GM19351 (cell line): ENCODE data around the gene KCNK3.
"Not testable (repeated sequence)": the region's sequence is repeated elsewhere in the genome, so short reads cannot be mapped to it uniquely, and the experiment has no call there.

Experiments used
- ATAC-seq: cut with Tn5 transposase; IDR thresholded peaks from one replicate; pipeline ENCODE4 v1.9.1; 2021; ENCODE audit warnings: mild to moderate bottlenecking, moderate library complexity; ENCODE audit not compliant: unreplicated experiment

KCNK3 gene

DNA sequence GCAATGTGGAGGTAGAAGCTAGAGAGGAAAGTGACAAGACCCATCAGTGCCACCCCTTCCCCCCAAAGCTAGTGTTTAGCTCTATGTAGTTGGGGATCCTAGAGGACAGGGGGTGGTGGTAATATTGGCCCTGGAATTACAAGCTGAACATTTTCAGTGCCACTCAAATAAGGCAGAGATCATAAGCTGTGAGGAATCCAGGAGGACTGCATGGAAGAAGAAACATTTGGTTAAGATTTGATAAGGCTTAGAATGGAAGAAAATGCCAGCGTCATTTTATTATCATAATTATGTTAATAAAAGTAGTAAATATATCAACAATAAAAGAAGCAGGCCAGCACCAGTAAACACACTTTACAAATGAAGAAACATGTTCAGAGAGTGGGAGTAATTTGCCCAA lies 33.7 kb downstream of the KCNK3 start:
- ATAC-seq: no peak

DNA sequence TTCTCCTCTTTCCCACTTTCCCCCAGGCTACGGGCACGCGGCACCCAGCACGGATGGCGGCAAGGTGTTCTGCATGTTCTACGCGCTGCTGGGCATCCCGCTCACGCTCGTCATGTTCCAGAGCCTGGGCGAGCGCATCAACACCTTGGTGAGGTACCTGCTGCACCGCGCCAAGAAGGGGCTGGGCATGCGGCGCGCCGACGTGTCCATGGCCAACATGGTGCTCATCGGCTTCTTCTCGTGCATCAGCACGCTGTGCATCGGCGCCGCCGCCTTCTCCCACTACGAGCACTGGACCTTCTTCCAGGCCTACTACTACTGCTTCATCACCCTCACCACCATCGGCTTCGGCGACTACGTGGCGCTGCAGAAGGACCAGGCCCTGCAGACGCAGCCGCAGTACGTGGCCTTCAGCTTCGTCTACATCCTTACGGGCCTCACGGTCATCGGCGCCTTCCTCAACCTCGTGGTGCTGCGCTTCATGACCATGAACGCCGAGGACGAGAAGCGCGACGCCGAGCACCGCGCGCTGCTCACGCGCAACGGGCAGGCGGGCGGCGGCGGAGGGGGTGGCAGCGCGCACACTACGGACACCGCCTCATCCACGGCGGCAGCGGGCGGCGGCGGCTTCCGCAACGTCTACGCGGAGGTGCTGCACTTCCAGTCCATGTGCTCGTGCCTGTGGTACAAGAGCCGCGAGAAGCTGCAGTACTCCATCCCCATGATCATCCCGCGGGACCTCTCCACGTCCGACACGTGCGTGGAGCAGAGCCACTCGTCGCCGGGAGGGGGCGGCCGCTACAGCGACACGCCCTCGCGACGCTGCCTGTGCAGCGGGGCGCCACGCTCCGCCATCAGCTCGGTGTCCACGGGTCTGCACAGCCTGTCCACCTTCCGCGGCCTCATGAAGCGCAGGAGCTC lies 35.4 kb downstream of the KCNK3 start:
- no peak for ATAC-seq

GRCh38 chr2:26729311-26729710 lies 36.8 kb downstream of the KCNK3 start:
- no peak for ATAC-seq

- ATAC-seq: no peak
Observed at GRCh38 chr2:26730549-26731344, 38.2 kb downstream of the KCNK3 start.

- no peak for ATAC-seq
Observed at GRCh38 chr2:26731714-26732113, 39.2 kb downstream of the KCNK3 start.

DNA sequence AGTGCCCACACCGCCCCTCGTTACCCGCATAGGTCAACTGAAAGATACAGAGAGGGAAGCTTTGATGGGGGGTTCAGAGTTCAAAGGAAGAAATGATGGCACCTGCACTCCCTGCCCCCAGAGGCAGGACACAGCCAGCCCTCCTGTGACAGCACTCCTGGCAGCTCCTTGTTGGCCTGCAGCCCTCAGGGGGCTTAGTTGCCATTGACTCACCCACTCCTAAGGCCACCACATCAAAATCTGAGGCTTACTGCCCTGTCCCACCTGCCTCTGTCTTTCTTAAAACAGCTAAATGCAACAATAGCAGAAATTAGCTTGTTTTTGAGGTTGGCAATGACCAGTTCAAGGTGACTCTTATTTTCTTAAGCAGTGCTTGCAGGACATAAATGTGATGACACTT lies 39.9 kb downstream of the KCNK3 start:
- no peak for ATAC-seq

DNA sequence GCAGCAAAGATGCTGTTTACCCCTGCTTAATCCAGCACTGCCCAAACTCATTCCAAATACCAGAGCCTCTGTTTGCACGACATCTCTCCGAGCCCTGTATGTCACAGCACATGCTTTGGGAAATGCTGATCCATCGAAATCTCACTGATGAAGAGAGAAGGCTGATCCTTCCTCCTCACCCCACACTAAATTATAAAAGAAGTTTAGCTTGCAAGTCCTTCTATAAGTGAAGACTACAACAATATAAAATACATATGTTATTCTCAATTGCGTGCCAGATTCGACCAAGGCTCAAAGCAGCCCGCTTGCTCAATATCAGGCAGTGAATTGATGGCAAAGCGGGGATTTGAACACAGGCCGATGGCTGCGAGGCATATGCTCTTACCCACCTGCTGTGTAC lies 40.9 kb downstream of the KCNK3 start:
- ATAC-seq: no peak

DNA sequence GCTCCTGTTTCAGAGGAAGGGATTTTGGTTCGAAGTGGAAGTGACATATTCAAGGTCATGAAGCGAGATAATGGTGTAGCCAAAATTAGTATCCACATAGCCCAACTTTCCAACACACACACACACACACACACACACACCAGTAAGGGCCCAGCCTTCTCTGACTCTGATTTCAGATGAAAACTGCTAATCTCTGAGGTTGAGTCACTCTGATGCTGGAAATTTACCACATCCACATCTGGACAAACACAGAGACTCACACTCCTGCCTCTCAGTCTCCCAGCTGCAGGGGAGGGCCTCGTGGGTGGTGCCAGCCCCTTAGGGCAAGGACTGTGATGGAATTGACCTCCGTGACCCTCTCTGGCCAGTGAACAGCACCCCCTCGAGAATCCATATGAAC lies 42.6 kb downstream of the KCNK3 start:
- ATAC-seq: no peak

- no peak for ATAC-seq
Observed at GRCh38 chr2:26735883-26736588, 43.5 kb downstream of the KCNK3 start.

DNA sequence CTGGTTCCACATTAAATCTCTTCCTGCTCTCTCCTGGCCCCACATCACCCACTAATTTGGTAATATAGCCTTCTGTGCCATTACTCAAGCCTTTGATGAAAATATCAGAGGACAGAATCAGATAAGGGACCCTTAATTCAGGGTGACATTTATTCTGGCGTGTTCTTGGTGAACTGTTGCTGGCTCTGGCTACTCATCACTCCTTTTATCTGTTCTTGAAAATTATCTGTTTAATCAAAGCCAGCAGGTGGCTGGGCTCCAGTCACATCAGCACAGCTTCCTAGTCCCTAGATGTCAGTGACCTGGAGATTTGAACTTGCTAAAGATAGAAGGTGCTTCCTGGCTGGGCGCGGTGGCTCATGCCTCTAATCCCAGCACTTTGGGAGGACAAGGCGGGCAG lies 44.7 kb downstream of the KCNK3 start:
- no peak for ATAC-seq

- ATAC-seq: no peak
Observed at GRCh38 chr2:26738481-26738880, 46.0 kb downstream of the KCNK3 start.

DNA sequence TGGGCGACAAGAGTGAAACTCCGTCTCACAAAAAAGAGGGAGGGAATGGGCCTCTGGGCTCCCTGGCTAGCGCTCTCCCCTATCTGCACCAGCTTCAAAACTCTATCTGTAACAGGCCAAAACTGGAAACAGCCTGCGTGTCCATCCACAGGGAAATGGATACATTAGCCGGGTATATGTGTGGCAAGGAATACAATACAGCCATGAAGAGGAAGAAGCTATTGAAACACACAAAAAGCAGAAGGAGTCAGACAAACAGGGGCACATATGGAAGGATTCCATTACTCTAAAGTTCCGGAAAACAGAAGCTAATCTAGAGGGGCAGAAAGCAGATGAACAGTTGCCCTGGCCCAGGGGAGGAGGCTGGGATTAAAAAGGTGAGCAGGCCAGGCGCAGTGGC lies 47.0 kb downstream of the KCNK3 start:
- ATAC-seq: no peak

DNA sequence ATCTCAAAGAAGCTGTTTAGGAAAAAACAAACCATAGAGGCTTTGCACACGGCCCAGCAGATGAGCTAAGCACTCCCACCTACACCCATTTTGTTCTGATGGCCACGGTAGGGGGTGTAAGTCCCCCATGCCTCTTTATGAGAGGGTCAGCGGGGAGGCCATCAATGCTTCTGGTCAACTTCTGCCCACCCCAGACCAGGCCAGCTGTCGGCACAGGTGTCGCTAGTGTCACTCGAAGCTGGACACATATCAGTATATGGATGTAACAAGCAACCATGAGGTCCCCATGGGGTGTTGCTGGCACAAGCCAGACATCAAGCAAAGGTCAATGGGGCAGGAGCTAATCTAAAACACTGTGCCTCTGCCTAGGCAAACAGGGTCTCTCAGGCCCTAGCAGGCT lies 47.8 kb downstream of the KCNK3 start:
- no peak for ATAC-seq

DNA sequence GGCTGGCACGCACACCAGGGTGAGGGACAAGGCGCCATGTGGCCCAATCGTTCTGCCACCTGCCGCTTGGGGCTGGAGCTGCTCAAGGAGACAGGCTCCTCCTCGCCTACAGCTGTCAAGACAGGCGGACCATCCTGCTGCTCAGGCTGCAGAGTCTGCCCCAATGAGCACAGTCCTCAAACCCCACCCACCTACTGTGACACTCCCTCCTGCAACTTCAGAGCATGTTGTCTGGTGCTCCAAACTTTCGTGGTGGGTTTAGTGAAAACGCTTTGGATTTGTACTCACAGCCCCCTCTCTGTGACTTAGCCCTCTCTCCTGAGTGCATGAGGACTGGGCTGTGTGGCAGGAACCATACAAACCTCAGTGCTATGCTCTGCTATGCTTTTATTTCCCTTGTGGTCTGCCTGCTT lies 48.4 kb downstream of the KCNK3 start:
- no peak for ATAC-seq

- no peak for ATAC-seq
Observed at GRCh38 chr2:26742048-26742770, 49.7 kb downstream of the KCNK3 start.

- no peak for ATAC-seq
Observed at GRCh38 chr2:26743852-26744251, 51.3 kb downstream of the KCNK3 start.

DNA sequence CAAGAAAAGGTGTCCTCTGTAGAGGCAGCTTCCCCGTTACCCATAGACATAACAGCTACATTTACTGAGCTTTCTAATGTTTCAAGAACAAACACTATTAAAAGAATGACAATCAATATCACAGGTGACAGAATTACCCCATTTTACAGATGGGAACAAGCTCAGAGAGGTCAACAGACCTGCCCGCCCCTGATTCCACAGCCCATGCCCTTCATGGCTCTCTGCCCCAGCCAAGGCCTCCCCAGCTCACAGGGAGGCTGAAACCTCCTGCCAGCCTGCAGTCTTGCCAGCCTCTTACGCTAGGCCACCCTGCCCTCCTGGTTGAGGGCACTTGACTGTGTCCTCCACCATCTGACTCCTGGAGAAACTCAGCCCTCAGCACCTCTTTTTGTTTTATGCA lies 52.4 kb downstream of the KCNK3 start:
- no peak for ATAC-seq

- peak; percentile 45 for ATAC-seq
Observed at GRCh38 chr2:26745609-26746327, 53.2 kb downstream of the KCNK3 start.

DNA sequence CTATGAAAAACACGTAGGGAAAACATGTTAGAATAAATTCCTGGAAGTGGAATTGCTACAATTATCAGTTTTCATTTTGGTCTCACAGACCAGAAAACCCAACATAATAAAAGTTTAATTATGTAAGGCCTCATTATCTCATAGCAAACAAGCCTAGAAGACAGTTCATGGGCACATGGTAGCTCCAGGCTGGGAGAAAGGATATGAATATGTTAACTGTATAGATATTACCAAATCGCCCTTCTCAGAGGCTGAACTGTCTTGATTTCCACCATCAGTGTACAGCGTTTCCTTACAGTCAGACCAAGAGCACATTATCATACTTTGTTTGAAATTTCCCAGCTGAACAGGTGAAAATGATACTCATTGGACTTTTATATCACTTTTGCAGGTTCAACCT lies 54.4 kb downstream of the KCNK3 start:
- no peak for ATAC-seq

- not testable (repeated sequence) for ATAC-seq
Observed at GRCh38 chr2:26749787-26750420, 57.4 kb downstream of the KCNK3 start.
